OCI-LY7 (cell line): Measurements from ENCODE around the gene FBXW8. TPM values are rescaled to one million over a fixed set of nuclear protein-coding genes. Genes with fewer than 3 reads are reported as not detected.

Experiments
- BruUV-seq: library from RNA; stranded (reverse); fragments of 400-500 nt; replicated peaks from 2 replicates; lab custom pipeline; 2021; lab: Mats Ljungman, UMichigan
- CTCF ChIA-PET: fragments of 300-600 bp; sonication (Branson Sonifier 250); formaldehyde crosslinking; loops from one replicate; lab custom pipeline; 2022; ENCODE audit warnings: antibody characterized with exemption; ENCODE audit not compliant: unreplicated experiment; lab: Charles Lee
- POLR2A ChIA-PET: fragments of 300-600 bp; sonication (Branson Sonifier 250); formaldehyde crosslinking; loops from one replicate; lab custom pipeline; 2022; ENCODE audit warnings: antibody characterized with exemption; lab: Charles Lee
- DNase-seq: peaks from one replicate; pipeline ENCODE4 v3.0.0-alpha.2; 2015; ENCODE audit warnings: low spot score
- H2AFZ ChIP-seq: fragments of 200-600 bp; sonication (generic), shearing (Covaris generic); 2 replicates; pipeline ENCODE4 v1.6.1; 2014; ENCODE audit warnings: mild to moderate bottlenecking, antibody characterized with exemption, low read length, moderate library complexity
- H3K27ac ChIP-seq: fragments of 200-600 bp; sonication (generic); 2 replicates; pipeline ENCODE4 v1.5.1; 2014; ENCODE audit warnings: mixed run types, low read depth, mild to moderate bottlenecking, moderate library complexity, low read length, inconsistent platforms; ENCODE audit not compliant: poor library complexity, severe bottlenecking
- H3K36me3 ChIP-seq: fragments of 200-600 bp; sonication (generic); 2 replicates; pipeline ENCODE4 v1.6.1; 2014; ENCODE audit warnings: mild to moderate bottlenecking, antibody characterized with exemption, low read length, moderate library complexity, mixed read lengths; ENCODE audit not compliant: insufficient read depth
- H3K4me1 ChIP-seq: fragments of 200-600 bp; sonication (generic); 2 replicates; pipeline ENCODE4 v1.5.1; 2014; ENCODE audit warnings: mild to moderate bottlenecking, low read length; ENCODE audit not compliant: insufficient read depth, poor library complexity, severe bottlenecking
- H3K4me2 ChIP-seq: fragments of 200-600 bp; sonication (generic); 2 replicates; pipeline ENCODE4 v1.6.1; 2014; ENCODE audit warnings: mild to moderate bottlenecking, low read length
- H3K4me3 ChIP-seq: fragments of 200-600 bp; sonication (generic); 2 replicates; pipeline ENCODE4 v1.5.1; 2014; ENCODE audit warnings: mild to moderate bottlenecking, low read depth, low read length; ENCODE audit not compliant: poor library complexity, severe bottlenecking
- H3K79me2 ChIP-seq: fragments of 200-600 bp; sonication (generic); 2 replicates; pipeline ENCODE4 v1.6.1; 2016; ENCODE audit warnings: low read depth, mild to moderate bottlenecking, low read length, moderate library complexity, mixed read lengths; ENCODE audit not compliant: insufficient read depth
- H3K9me2 ChIP-seq: fragments of 200-600 bp; sonication (generic); 2 replicates; pipeline ENCODE4 v1.6.1; 2016; ENCODE audit warnings: mild to moderate bottlenecking, low read length, mixed read lengths; ENCODE audit not compliant: insufficient read depth
- H3K9me3 ChIP-seq: fragments of 200-600 bp; sonication (generic); 2 replicates; pipeline ENCODE4 v1.6.1; 2014; ENCODE audit warnings: mild to moderate bottlenecking, mixed run types, low read length, mixed read lengths
- H4K20me1 ChIP-seq: fragments of 200-600 bp; sonication (generic); 2 replicates; pipeline ENCODE4 v1.6.1; 2014; ENCODE audit warnings: mild to moderate bottlenecking, antibody characterized with exemption, low read length, moderate library complexity, mixed read lengths; ENCODE audit not compliant: insufficient read depth
- EZH2phosphoT487 ChIP-seq: fragments of 200-600 bp; sonication (generic); IDR thresholded peaks from 2 replicates; pipeline ENCODE4 v1.6.1; 2018; ENCODE audit warnings: low read depth, borderline replicate concordance, mild to moderate bottlenecking, mixed run types, antibody characterized with exemption, low read length, moderate library complexity, mixed read lengths
- intact Hi-C: fragments of 100-400 bp; cut with micrococcal nuclease; formaldehyde crosslinking; loops from one replicate; pipeline ENCODE4 v1.10.0; 2022; ENCODE audit not compliant: unreplicated experiment
- total RNA-seq, 2 experiments: library from RNA; depleted of rRNA in 1 of 2; stranded (reverse); fragments of >200 nt in 1 of 2; shearing (Covaris generic) in 1 of 2; gene quantifications; 2 replicates each; pipeline ENCODE4 v1.2.3, GENCODE V29; 2014 to 2022
- TF ChIP-seq, protein P1 (sequence below): fragments of 200-600 bp; sonication (generic); conservative IDR thresholded peaks from 2 replicates; pipeline ENCODE4 v1.5.1; 2014; ENCODE audit warnings: mild to moderate bottlenecking, antibody characterized with exemption, low read length, moderate library complexity, mixed read lengths

Gene FBXW8
- total RNA-seq, 2 experiments from 2014 or later, result 29.8 to 34.0 TPM

DNA sequence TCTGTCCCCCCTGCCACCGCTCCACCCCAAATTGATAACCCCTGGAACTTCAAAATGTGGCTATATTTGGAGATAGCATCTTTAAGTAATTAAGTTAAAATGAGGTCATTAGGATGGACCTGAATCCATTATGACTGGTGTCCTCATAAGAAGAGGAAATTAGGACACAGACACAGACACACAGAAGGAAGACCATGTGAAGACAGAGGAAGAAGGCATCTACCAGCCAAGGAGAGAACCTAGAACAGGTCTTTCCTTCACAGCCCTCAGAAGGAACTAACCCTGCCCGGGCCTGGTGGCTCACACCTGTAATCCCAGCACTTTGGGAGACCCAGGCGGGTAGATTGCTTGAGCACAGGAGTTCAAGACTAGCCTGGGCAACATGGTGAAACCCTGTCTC, 25.9 kb upstream of the FBXW8 start:
- Histone ChIP-seq H3K9me2 (no peaks in the 10 kb centered on the region), H3K27ac (no peak overlapping the region), H2AFZ (peak overlapping the region; percentile 28; the same call in 1 of the 2 replicates), H3K79me2 (no peaks in the 10 kb centered on the region), H3K4me1 (peaks cover 35% of the 10 kb centered on the region), H3K9me3 (no peaks in the 10 kb centered on the region), H3K4me2 (0 out of 2 replicates have a peak overlapping the region, but pooled peaks have one; percentile 11), H3K4me3 (no peak overlapping the region), H3K36me3 (no peaks in the 10 kb centered on the region), H4K20me1 (no peaks in the 10 kb centered on the region)
- POLR2A ChIA-PET, result interaction anchor here (0.7 kb wide), 1 partner anchor 71 kb away, joined by 3 read pairs; no protein-coding TSS in a partner anchor
- CTCF ChIA-PET, result interaction anchor here (0.6 kb wide), 1 partner anchor 181 kb away, joined by 3 read pairs; no protein-coding TSS in a partner anchor
- no peak for DNase-seq
- intact Hi-C loops, result loop anchor here (10.0 kb wide), 1 partner anchor 230 kb away; no protein-coding TSS in a partner anchor
- BruUV-seq, result no TSS peak
- no peak for TF ChIP-seq EZH2phosphoT487
- TF ChIP-seq, protein P1, sequence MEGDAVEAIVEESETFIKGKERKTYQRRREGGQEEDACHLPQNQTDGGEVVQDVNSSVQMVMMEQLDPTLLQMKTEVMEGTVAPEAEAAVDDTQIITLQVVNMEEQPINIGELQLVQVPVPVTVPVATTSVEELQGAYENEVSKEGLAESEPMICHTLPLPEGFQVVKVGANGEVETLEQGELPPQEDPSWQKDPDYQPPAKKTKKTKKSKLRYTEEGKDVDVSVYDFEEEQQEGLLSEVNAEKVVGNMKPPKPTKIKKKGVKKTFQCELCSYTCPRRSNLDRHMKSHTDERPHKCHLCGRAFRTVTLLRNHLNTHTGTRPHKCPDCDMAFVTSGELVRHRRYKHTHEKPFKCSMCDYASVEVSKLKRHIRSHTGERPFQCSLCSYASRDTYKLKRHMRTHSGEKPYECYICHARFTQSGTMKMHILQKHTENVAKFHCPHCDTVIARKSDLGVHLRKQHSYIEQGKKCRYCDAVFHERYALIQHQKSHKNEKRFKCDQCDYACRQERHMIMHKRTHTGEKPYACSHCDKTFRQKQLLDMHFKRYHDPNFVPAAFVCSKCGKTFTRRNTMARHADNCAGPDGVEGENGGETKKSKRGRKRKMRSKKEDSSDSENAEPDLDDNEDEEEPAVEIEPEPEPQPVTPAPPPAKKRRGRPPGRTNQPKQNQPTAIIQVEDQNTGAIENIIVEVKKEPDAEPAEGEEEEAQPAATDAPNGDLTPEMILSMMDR, result no peak

- H3K9me2 ChIP-seq, result no peaks in the 10 kb centered on the region
- ChIA-PET POLR2A (interaction anchor here (0.7 kb wide), 2 partner anchors 70 to 83 kb away, joined by 3 to 10 read pairs; no protein-coding TSS in a partner anchor), CTCF (interaction anchor here (0.6 kb wide), 1 partner anchor 181 kb away, joined by 3 read pairs; no protein-coding TSS in a partner anchor)
- no peaks in the 10 kb centered on the region for H3K36me3 ChIP-seq
- H3K9me3 ChIP-seq, result no peaks in the 10 kb centered on the region
- TF ChIP-seq, protein P1, result no peak
- no peak for TF ChIP-seq EZH2phosphoT487
- peaks cover 34% of the 10 kb centered on the region for H3K4me1 ChIP-seq
- intact Hi-C loops, result loop anchor here (10.0 kb wide), 1 partner anchor 229 kb away; no protein-coding TSS in a partner anchor
- peak; percentile 50 for DNase-seq
- peak overlapping the region; percentile 28; the same call in 1 of the 2 replicates for H2AFZ ChIP-seq
- no peak overlapping the region for H3K4me3 ChIP-seq
- H4K20me1 ChIP-seq, result no peaks in the 10 kb centered on the region
- H3K79me2 ChIP-seq, result no peaks in the 10 kb centered on the region
- 0 out of 2 replicates have a peak overlapping the region, but pooled peaks have one; percentile 11 for H3K4me2 ChIP-seq
- BruUV-seq, result no TSS peak
- no peak overlapping the region for H3K27ac ChIP-seq
Measured at GRCh38 chr12:116885491-116885890, 25.3 kb upstream of the FBXW8 start.

- no TSS peak for BruUV-seq
- CTCF ChIA-PET, result no interaction called here
Measured at GRCh38 chr12:116887244-116887643, 23.5 kb upstream of the FBXW8 start.

More at GRCh38 chr12:116887244-116887643, 23.5 kb upstream of the FBXW8 start:
- DNase-seq, result no peak
- no peaks in the 10 kb centered on the region for H3K9me2 ChIP-seq
- H3K27ac ChIP-seq, result no peak overlapping the region
- no peaks in the 10 kb centered on the region for H3K36me3 ChIP-seq
- TF ChIP-seq, protein P1, result no peak
- no peak for TF ChIP-seq EZH2phosphoT487
- intact Hi-C loops, result loop anchor here (10.0 kb wide), 1 partner anchor 228 kb away; no protein-coding TSS in a partner anchor
- H3K4me1 ChIP-seq, result peaks cover 26% of the 10 kb centered on the region
- POLR2A ChIA-PET, result interaction anchor here (1.2 kb wide), 1 partner anchor 37 kb away, joined by 4 read pairs; no protein-coding TSS in a partner anchor
- H3K4me2 ChIP-seq, result no peak overlapping the region
- no peaks in the 10 kb centered on the region for H3K9me3 ChIP-seq
- H4K20me1 ChIP-seq, result no peaks in the 10 kb centered on the region
- no peak overlapping the region for H2AFZ ChIP-seq
- H3K4me3 ChIP-seq, result no peak overlapping the region
- no peaks in the 10 kb centered on the region for H3K79me2 ChIP-seq
